ENCODE data around the gene DNAAF8. TPM values are rescaled to one million over a fixed set of nuclear protein-coding genes. Genes with fewer than 3 reads are reported as not detected.

The DNAAF8 gene
- total and polyA plus RNA-seq, 4 donors = 0.24 to 0.49 TPM; not detected in 2

GRCh38 chr16:4699046-4699556 is 35.2 kb upstream of the DNAAF8 start:
- intact Hi-C loops (cut with DNase I) = no loop called here
- no peak overlapping the region for H3K4me3 ChIP-seq (ENCODE audit: low read length in 2 of 2)
- H3K27me3 ChIP-seq (ENCODE audit: control insufficient read depth in 1 of 2, insufficient read depth in 2 of 2, low read length in 1 of 2) = no peaks in the 10 kb centered on the region
- no peak overlapping the region for H3K27ac ChIP-seq (ENCODE audit: low read depth in 1 of 2, low read length in 2 of 2)
- 87 to 89% methylated on average over 19 of the region's 19 CpGs for WGBS, 2 donors
- DNase-seq (peak in 1 of 2 donors; percentile 62), ATAC-seq (ENCODE audit: low FRiP score) (no peak)
- no peaks in the 10 kb centered on the region for H3K4me1 ChIP-seq (ENCODE audit: control insufficient read depth in 1 of 2, insufficient read depth in 2 of 2, low read length in 2 of 2)
- H3K9me3 ChIP-seq (ENCODE audit: control insufficient read depth, low read length) = no peaks in the 10 kb centered on the region
- peaks cover 0 to 15% of the 10 kb centered on the region in 2 donors for H3K36me3 ChIP-seq (ENCODE audit: control insufficient read depth in 1 of 2, insufficient read depth in 2 of 2, low read length in 1 of 2)

DNA sequence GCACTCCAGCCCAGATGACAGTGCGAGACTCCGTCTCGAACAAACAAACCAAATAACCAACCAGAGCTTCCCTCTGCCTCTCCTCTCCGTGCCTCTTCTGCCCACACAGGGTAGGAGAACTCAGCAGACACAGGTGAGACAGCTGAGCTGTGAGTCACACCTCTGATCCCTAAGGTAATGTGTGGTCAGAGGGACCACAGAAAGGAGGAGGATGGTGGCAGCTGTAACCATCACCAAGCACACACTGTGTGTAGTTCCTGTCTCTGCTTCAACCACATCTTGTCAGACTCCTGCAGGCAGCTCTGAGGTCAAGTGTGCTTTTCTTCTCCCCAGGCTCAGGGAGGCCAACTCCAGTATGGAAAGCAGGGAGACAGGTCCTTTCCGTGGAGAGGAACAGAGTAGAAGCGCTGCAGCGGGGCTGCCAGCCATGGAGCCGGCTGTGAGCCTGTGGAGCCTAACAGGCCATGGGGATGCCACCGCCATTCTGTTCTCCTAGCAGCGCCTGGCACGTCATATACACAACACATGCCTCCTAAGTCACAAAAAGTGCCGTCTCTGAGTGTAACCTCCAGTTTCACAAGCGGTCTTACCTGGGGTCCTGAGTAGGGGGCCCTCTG is 33.8 kb upstream of the DNAAF8 start:
- no peak for DNase-seq

GRCh38 chr16:4700997-4701743 is 33.2 kb upstream of the DNAAF8 start:
- H3K4me1 ChIP-seq (ENCODE audit: control insufficient read depth in 1 of 2, insufficient read depth in 2 of 2, low read length in 2 of 2) = no peaks in the 10 kb centered on the region
- DNase-seq (no peak), ATAC-seq (ENCODE audit: low FRiP score) (no peak)
- no peak overlapping the region for H3K27ac ChIP-seq (ENCODE audit: low read depth in 1 of 2, low read length in 2 of 2)
- no peaks in the 10 kb centered on the region for H3K9me3 ChIP-seq (ENCODE audit: control insufficient read depth, low read length)
- 83 to 85% methylated on average over 33 of the region's 33 CpGs for WGBS, 2 donors
- H3K4me3 ChIP-seq (ENCODE audit: low read length in 2 of 2) = no peak overlapping the region
- no peaks in the 10 kb centered on the region for H3K27me3 ChIP-seq (ENCODE audit: control insufficient read depth in 1 of 2, insufficient read depth in 2 of 2, low read length in 1 of 2)
- intact Hi-C loops (cut with DNase I) = no loop called here
- peaks cover 0 to 15% of the 10 kb centered on the region in 2 donors for H3K36me3 ChIP-seq (ENCODE audit: control insufficient read depth in 1 of 2, insufficient read depth in 2 of 2, low read length in 1 of 2)

More for the DNA sequence above, 33.8 kb upstream of the DNAAF8 start:
- no peaks in the 10 kb centered on the region for H3K9me3 ChIP-seq (ENCODE audit: control insufficient read depth, low read length)
- no peak for ATAC-seq (ENCODE audit: low FRiP score)
- no peak overlapping the region for H3K27ac ChIP-seq (ENCODE audit: low read depth in 1 of 2, low read length in 2 of 2)
- H3K4me1 ChIP-seq (ENCODE audit: control insufficient read depth in 1 of 2, insufficient read depth in 2 of 2, low read length in 2 of 2) = no peaks in the 10 kb centered on the region
- no peaks in the 10 kb centered on the region for H3K27me3 ChIP-seq (ENCODE audit: control insufficient read depth in 1 of 2, insufficient read depth in 2 of 2, low read length in 1 of 2)
- intact Hi-C loops (cut with DNase I) = no loop called here
- H3K4me3 ChIP-seq (ENCODE audit: low read length in 2 of 2) = no peak overlapping the region
- H3K36me3 ChIP-seq (ENCODE audit: control insufficient read depth in 1 of 2, insufficient read depth in 2 of 2, low read length in 1 of 2) = peaks cover 0 to 15% of the 10 kb centered on the region in 2 donors
- 95% methylated on average over 13 of the region's 13 CpGs for WGBS, 2 donors

GRCh38 chr16:4701791-4702465 is 32.4 kb upstream of the DNAAF8 start:
- Histone ChIP-seq H3K4me1 (ENCODE audit: control insufficient read depth in 1 of 2, insufficient read depth in 2 of 2, low read length in 2 of 2) (no peaks in the 10 kb centered on the region), H3K27ac (ENCODE audit: low read depth in 1 of 2, low read length in 2 of 2) (no peak overlapping the region), H3K4me3 (ENCODE audit: low read length in 2 of 2) (no peak overlapping the region), H3K36me3 (ENCODE audit: control insufficient read depth in 1 of 2, insufficient read depth in 2 of 2, low read length in 1 of 2) (peaks cover 0 to 18% of the 10 kb centered on the region in 2 donors), H3K27me3 (ENCODE audit: control insufficient read depth in 1 of 2, insufficient read depth in 2 of 2, low read length in 1 of 2) (no peaks in the 10 kb centered on the region), H3K9me3 (ENCODE audit: control insufficient read depth, low read length) (no peaks in the 10 kb centered on the region)
- DNase-seq = no peak
- no peak for ATAC-seq (ENCODE audit: low FRiP score)
- WGBS, 2 donors = 85% methylated on average over 17 of the region's 17 CpGs
- intact Hi-C loops (cut with DNase I) = no loop called here

GRCh38 chr16:4702466-4702808 is 31.9 kb upstream of the DNAAF8 start:
- peaks cover 0 to 18% of the 10 kb centered on the region in 2 donors for H3K36me3 ChIP-seq (ENCODE audit: control insufficient read depth in 1 of 2, insufficient read depth in 2 of 2, low read length in 1 of 2)
- H3K27ac ChIP-seq (ENCODE audit: low read depth in 1 of 2, low read length in 2 of 2) = no peak overlapping the region
- H3K27me3 ChIP-seq (ENCODE audit: control insufficient read depth in 1 of 2, insufficient read depth in 2 of 2, low read length in 1 of 2) = no peaks in the 10 kb centered on the region
- intact Hi-C loops (cut with DNase I) = no loop called here
- ATAC-seq (ENCODE audit: low FRiP score) = no peak
- no peak overlapping the region for H3K4me3 ChIP-seq (ENCODE audit: low read length in 2 of 2)
- no peaks in the 10 kb centered on the region for H3K9me3 ChIP-seq (ENCODE audit: control insufficient read depth, low read length)
- no peaks in the 10 kb centered on the region for H3K4me1 ChIP-seq (ENCODE audit: control insufficient read depth in 1 of 2, insufficient read depth in 2 of 2, low read length in 2 of 2)
- no peak for DNase-seq
- 65 to 71% methylated on average over 7 of the region's 7 CpGs for WGBS, 2 donors

DNA sequence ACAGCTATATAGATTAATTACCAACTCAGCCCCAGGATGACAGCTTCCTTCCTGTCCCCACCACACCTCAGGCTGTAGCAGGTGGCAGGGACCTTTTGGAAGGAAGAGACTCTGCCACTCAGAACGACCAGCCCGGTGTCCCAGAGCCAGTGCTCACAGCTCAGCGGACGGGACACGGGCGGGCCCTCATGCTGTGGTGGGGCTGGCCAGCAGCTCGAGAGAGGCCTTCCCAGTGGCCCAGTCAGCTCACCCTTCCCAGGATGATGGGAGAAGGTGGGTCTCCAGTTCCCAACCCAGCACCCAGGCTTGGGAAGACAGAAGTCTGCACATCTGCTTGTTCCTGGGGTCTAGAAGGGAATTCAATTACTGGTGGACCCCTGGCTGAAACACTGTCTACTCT is 30.4 kb upstream of the DNAAF8 start:
- intact Hi-C loops (cut with DNase I) = no loop called here
- no peak for ATAC-seq (ENCODE audit: low FRiP score)
- Histone ChIP-seq H3K27ac (ENCODE audit: low read depth in 1 of 2, low read length in 2 of 2) (no peak overlapping the region), H3K4me3 (ENCODE audit: low read length in 2 of 2) (no peak overlapping the region), H3K9me3 (ENCODE audit: control insufficient read depth, low read length) (no peaks in the 10 kb centered on the region), H3K36me3 (ENCODE audit: control insufficient read depth in 1 of 2, insufficient read depth in 2 of 2, low read length in 1 of 2) (peaks cover 0 to 15% of the 10 kb centered on the region in 2 donors), H3K27me3 (ENCODE audit: control insufficient read depth in 1 of 2, insufficient read depth in 2 of 2, low read length in 1 of 2) (no peaks in the 10 kb centered on the region), H3K4me1 (ENCODE audit: control insufficient read depth in 1 of 2, insufficient read depth in 2 of 2, low read length in 2 of 2) (no peaks in the 10 kb centered on the region)
- no peak for DNase-seq
- 88% methylated on average over 7 of the region's 7 CpGs for WGBS, 2 donors

- no peak for DNase-seq
- ATAC-seq (ENCODE audit: low FRiP score) = no peak
- Histone ChIP-seq H3K4me1 (ENCODE audit: control insufficient read depth in 1 of 2, insufficient read depth in 2 of 2, low read length in 2 of 2) (no peaks in the 10 kb centered on the region), H3K36me3 (ENCODE audit: control insufficient read depth in 1 of 2, insufficient read depth in 2 of 2, low read length in 1 of 2) (peaks cover 0 to 13% of the 10 kb centered on the region in 2 donors), H3K9me3 (ENCODE audit: control insufficient read depth, low read length) (no peaks in the 10 kb centered on the region), H3K27ac (ENCODE audit: low read depth in 1 of 2, low read length in 2 of 2) (no peak overlapping the region), H3K27me3 (ENCODE audit: control insufficient read depth in 1 of 2, insufficient read depth in 2 of 2, low read length in 1 of 2) (no peaks in the 10 kb centered on the region), H3K4me3 (ENCODE audit: low read length in 2 of 2) (no peak overlapping the region)
- WGBS, 2 donors = 76% methylated on average over 8 of the region's 8 CpGs
- intact Hi-C loops (cut with DNase I) = no loop called here
Observed at GRCh38 chr16:4704491-4704890, 29.8 kb upstream of the DNAAF8 start.

DNA sequence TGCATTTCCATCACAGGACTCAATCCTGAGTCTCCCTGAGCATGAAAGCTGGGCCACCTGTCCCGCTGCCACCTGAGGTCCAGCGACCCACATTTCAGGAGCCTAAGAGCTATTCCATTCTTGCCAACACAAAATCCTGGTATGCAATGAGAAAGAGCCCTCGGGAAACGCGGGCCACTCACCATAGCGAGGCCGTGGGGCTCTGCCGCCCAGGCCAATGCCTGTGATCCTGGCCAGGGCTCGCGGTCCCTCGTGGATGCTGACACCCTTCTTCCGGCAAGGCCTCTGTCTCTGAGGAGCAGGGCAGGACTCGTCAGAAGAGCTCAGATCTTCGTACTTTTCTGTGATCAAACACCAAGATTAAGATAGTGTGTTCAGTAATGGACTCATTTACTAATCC is 29.4 kb upstream of the DNAAF8 start:
- no peaks in the 10 kb centered on the region for H3K4me1 ChIP-seq (ENCODE audit: control insufficient read depth in 1 of 2, insufficient read depth in 2 of 2, low read length in 2 of 2)
- DNase-seq (no peak), ATAC-seq (ENCODE audit: low FRiP score) (no peak)
- no peaks in the 10 kb centered on the region for H3K9me3 ChIP-seq (ENCODE audit: control insufficient read depth, low read length)
- H3K36me3 ChIP-seq (ENCODE audit: control insufficient read depth in 1 of 2, insufficient read depth in 2 of 2, low read length in 1 of 2) = peaks cover 0 to 13% of the 10 kb centered on the region in 2 donors
- WGBS, 2 donors = 93 to 94% methylated on average over 14 of the region's 14 CpGs
- H3K27me3 ChIP-seq (ENCODE audit: control insufficient read depth in 1 of 2, insufficient read depth in 2 of 2, low read length in 1 of 2) = no peaks in the 10 kb centered on the region
- H3K4me3 ChIP-seq (ENCODE audit: low read length in 2 of 2) = no peak overlapping the region
- no peak overlapping the region for H3K27ac ChIP-seq (ENCODE audit: low read depth in 1 of 2, low read length in 2 of 2)
- intact Hi-C loops (cut with DNase I) = no loop called here
